ENCODE results near the gene SHISAL2A.

DNA sequence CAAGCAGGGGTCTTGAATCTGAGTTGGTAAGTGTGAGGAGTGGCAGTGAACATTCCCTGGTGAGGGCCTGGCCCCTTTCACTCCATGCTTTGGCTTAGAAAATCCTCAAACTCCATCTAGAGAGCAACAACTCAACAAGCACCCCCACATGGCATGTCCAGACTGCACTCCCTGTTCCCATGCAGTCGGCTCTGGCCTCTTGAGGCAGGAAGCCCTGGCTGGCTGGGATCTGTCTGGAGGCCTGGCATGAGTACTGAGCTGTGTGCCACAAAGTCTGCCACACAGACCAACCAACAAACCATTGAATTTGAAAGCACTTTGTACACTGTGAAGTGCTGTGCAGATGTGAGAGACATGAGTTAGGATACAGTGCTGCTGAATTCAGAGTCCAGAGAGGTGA, 40.0 kb downstream of the SHISAL2A start:
- TF ChIP-seq, protein P1, sequence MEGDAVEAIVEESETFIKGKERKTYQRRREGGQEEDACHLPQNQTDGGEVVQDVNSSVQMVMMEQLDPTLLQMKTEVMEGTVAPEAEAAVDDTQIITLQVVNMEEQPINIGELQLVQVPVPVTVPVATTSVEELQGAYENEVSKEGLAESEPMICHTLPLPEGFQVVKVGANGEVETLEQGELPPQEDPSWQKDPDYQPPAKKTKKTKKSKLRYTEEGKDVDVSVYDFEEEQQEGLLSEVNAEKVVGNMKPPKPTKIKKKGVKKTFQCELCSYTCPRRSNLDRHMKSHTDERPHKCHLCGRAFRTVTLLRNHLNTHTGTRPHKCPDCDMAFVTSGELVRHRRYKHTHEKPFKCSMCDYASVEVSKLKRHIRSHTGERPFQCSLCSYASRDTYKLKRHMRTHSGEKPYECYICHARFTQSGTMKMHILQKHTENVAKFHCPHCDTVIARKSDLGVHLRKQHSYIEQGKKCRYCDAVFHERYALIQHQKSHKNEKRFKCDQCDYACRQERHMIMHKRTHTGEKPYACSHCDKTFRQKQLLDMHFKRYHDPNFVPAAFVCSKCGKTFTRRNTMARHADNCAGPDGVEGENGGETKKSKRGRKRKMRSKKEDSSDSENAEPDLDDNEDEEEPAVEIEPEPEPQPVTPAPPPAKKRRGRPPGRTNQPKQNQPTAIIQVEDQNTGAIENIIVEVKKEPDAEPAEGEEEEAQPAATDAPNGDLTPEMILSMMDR (IDR thresholded peaks at IDR 0.05; ENCODE audit: insufficient read depth, low read depth, low read length), result no peak
- TF ChIP-seq EZH2 (IDR thresholded peaks at IDR 0.05; ENCODE audit: insufficient read depth, low read length), result no peak

Measured in astrocyte (in vitro differentiated cells and primary cell).